HepG2 (cell line): ENCODE data around the gene SHISA7. TPM values are rescaled to one million over a fixed set of nuclear protein-coding genes. Genes with fewer than 3 reads are reported as not detected.

ENCODE experiments used
- CHD4 ChIP-seq: fragments of 200-600 bp; sonication (generic); IDR thresholded peaks from 2 replicates; pipeline ENCODE4 v1.7.0; 2017; ENCODE audit warnings: mild to moderate bottlenecking, low read length, borderline replicate concordance
- DNMT1 ChIP-seq: sonication (generic); formaldehyde crosslinking; IDR thresholded peaks from 2 replicates; pipeline ENCODE4 v1.5.1; 2020; ENCODE audit warnings: mild to moderate bottlenecking, missing genetic modification reagents
- GATAD2A ChIP-seq: IDR thresholded peaks from 2 replicates; pipeline ENCODE4 v1.6.1; 2016
- SMARCE1 ChIP-seq: fragments of 450-650 bp; IDR thresholded peaks from 2 replicates; pipeline ENCODE4 v1.6.1; 2017; ENCODE audit warnings: borderline replicate concordance
- SP5 ChIP-seq: IDR thresholded peaks from 2 replicates; pipeline ENCODE4 v1.6.1; 2016; ENCODE audit warnings: low read depth, borderline replicate concordance
- TBX2 ChIP-seq: sonication (generic); formaldehyde crosslinking; IDR thresholded peaks from 2 replicates; pipeline ENCODE4 v1.5.0; 2020; ENCODE audit warnings: missing genetic modification reagents, mild to moderate bottlenecking, borderline replicate concordance
- ZBTB44 ChIP-seq: sonication (generic); formaldehyde crosslinking; IDR thresholded peaks from 2 replicates; pipeline ENCODE4 v1.4.0; 2020; ENCODE audit warnings: missing genetic modification reagents
- ZFP36 ChIP-seq: fragments of 150-350 bp; IDR thresholded peaks from 2 replicates; pipeline ENCODE4 v1.6.1; 2018; ENCODE audit warnings: borderline replicate concordance, low read length, low read depth; ENCODE audit not compliant: partially characterized antibody
- ZIK1 ChIP-seq: sonication (generic); formaldehyde crosslinking; IDR thresholded peaks from 2 replicates; pipeline ENCODE4 v1.5.0; 2020; ENCODE audit warnings: mild to moderate bottlenecking, low read depth, missing genetic modification reagents, borderline replicate concordance
- ZNF138 ChIP-seq: sonication (generic); formaldehyde crosslinking; IDR thresholded peaks from 2 replicates; pipeline ENCODE4 v1.5.0; 2020; ENCODE audit warnings: mild to moderate bottlenecking, low read depth, missing genetic modification reagents
- ZNF543 ChIP-seq: sonication (generic); formaldehyde crosslinking; IDR thresholded peaks from 2 replicates; pipeline ENCODE4 v1.4.0; 2020; ENCODE audit warnings: mild to moderate bottlenecking, missing genetic modification reagents
- ZNF687 ChIP-seq: sonication (generic); formaldehyde crosslinking; IDR thresholded peaks from 2 replicates; pipeline ENCODE4 v1.5.1; 2020; ENCODE audit warnings: mild to moderate bottlenecking, missing genetic modification reagents, moderate library complexity
- ZNF839 ChIP-seq: sonication (generic); formaldehyde crosslinking; IDR thresholded peaks from 2 replicates; pipeline ENCODE4 v1.4.0; 2020; ENCODE audit warnings: missing genetic modification reagents, mild to moderate bottlenecking, borderline replicate concordance
- ZSCAN25 ChIP-seq: sonication (generic); formaldehyde crosslinking; IDR thresholded peaks from 2 replicates; pipeline ENCODE4 v1.8.0; 2022; ENCODE audit warnings: mild to moderate bottlenecking, missing genetic modification reagents
- ZSCAN9 ChIP-seq: IDR thresholded peaks from 2 replicates; pipeline ENCODE4 v1.6.1; 2016; ENCODE audit warnings: borderline replicate concordance
- polyA plus RNA-seq, 8 experiments: library from polyadenylated mRNA; depleted of rRNA in 3 of 8; stranded (reverse) in 7 of 8; unstranded in 1 of 8; fragments of >200 nt; fragmentation: Illumina TruSeq in 4 of 8; extraction: Trizol in 4 of 8; gene quantifications; 2 replicates each; pipeline versions ENCODE4 v1.2.1 to v1.2.3, GENCODE V29; 2011 to 2016; ENCODE audit warnings: low read depth in 4 of 8, missing spikeins in 1 of 8, mixed read lengths in 1 of 8; ENCODE audit not compliant: insufficient read depth in 1 of 8
- total RNA-seq, 5 experiments: library from RNA; depleted of rRNA; stranded (reverse); fragments of >200 nt; fragmentation: Illumina TruSeq; extraction: Trizol; gene quantifications; 2 replicates each; pipeline ENCODE4 v1.2.3, GENCODE V29; 2016; ENCODE audit warnings: low read depth in 1 of 5
- TF ChIP-seq, protein P1 (sequence below): sonication (generic); formaldehyde crosslinking; IDR thresholded peaks from 2 replicates; pipeline ENCODE4 v1.4.0; 2020; ENCODE audit warnings: mild to moderate bottlenecking, low read depth, missing genetic modification reagents
- TF ChIP-seq, protein P2 (sequence below): sonication (generic); formaldehyde crosslinking; conservative IDR thresholded peaks from 2 replicates; pipeline ENCODE4 v1.8.0; 2022; ENCODE audit warnings: mild to moderate bottlenecking, moderate library complexity, missing genetic modification reagents
- TF ChIP-seq, protein P3 (sequence below): sonication (generic); formaldehyde crosslinking; IDR thresholded peaks from 2 replicates; pipeline ENCODE4 v1.4.0; 2020; ENCODE audit warnings: missing genetic modification reagents, low read depth, mild to moderate bottlenecking, borderline replicate concordance
- TF ChIP-seq, protein P4 (sequence below): sonication (generic); formaldehyde crosslinking; IDR thresholded peaks from 2 replicates; pipeline ENCODE4 v1.9.0; 2022; ENCODE audit warnings: missing genetic modification reagents, mild to moderate bottlenecking, borderline replicate concordance

The SHISA7 gene
- total and polyA plus RNA-seq, 2 of the 13 experiments (the other 11 are each of a cell fraction or from before 2014, with no cell fraction given): not detected

DNA sequence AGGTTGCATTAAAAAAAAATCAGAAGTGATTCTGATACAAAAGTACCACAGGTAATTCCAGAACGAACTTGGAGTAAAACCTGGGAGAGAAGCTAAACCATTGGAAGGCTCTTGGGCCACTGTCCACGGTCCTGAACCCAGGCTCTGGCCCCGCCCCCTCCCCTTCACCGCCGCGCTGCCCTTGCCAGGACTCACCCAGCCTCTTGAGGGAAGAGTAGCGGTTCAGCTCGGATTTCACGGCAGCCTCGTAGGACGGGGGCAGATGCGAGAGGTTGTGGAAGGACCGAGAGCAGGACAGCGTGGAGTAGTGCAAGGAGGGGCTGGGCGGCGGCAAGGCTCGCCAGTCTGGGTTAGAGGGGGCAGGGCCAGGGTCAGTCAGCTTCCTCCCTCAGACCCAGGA lies 5.7 kb downstream of the SHISA7 start (continued):
- peak; percentile 54; the same call in 1 of the 2 replicates for TF ChIP-seq ZNF687
- no peak for TF ChIP-seq ZNF839 (CRISPR knock-in tag)
- TF ChIP-seq TBX2 (CRISPR knock-in tag): peak; percentile 43; the same call in 1 of the 2 replicates
- 0 out of 2 replicates have a peak, but pooled peaks have one; percentile 15 for TF ChIP-seq GATAD2A (CRISPR knock-in tag)
- TF ChIP-seq, protein P1, sequence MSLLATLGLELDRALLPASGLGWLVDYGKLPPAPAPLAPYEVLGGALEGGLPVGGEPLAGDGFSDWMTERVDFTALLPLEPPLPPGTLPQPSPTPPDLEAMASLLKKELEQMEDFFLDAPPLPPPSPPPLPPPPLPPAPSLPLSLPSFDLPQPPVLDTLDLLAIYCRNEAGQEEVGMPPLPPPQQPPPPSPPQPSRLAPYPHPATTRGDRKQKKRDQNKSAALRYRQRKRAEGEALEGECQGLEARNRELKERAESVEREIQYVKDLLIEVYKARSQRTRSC (CRISPR knock-in tag): no peak
- 0 out of 2 replicates have a peak, but pooled peaks have one; percentile 62 for TF ChIP-seq ZNF138
- TF ChIP-seq, protein P2, sequence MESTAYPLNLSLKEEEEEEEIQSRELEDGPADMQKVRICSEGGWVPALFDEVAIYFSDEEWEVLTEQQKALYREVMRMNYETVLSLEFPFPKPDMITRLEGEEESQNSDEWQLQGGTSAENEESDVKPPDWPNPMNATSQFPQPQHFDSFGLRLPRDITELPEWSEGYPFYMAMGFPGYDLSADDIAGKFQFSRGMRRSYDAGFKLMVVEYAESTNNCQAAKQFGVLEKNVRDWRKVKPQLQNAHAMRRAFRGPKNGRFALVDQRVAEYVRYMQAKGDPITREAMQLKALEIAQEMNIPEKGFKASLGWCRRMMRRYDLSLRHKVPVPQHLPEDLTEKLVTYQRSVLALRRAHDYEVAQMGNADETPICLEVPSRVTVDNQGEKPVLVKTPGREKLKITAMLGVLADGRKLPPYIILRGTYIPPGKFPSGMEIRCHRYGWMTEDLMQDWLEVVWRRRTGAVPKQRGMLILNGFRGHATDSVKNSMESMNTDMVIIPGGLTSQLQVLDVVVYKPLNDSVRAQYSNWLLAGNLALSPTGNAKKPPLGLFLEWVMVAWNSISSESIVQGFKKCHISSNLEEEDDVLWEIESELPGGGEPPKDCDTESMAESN (CRISPR knock-in tag): peak; percentile 57; the same call in 1 of the 2 replicates
- TF ChIP-seq DNMT1: no peak
- TF ChIP-seq ZIK1 (CRISPR knock-in tag): 0 out of 2 replicates have a peak, but pooled peaks have one; percentile 48
- no peak; the same call in 1 of the 2 replicates for TF ChIP-seq ZSCAN25 (CRISPR knock-in tag)
- TF ChIP-seq, protein P3, sequence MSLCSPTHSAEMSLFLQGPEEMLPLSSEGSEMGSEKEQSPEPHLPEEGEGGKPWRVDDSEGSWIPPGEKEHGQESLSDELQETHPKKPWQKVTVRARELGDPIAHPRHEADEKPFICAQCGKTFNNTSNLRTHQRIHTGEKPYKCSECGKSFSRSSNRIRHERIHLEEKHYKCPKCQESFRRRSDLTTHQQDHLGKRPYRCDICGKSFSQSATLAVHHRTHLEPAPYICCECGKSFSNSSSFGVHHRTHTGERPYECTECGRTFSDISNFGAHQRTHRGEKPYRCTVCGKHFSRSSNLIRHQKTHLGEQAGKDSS (CRISPR knock-in tag): 0 out of 2 replicates have a peak, but pooled peaks have one; percentile 25
- TF ChIP-seq ZSCAN9 (CRISPR knock-in tag): peak; percentile 95
- TF ChIP-seq SP5: peak; percentile 62
- peak; percentile 92 for TF ChIP-seq ZBTB44 (CRISPR knock-in tag)
- TF ChIP-seq ZNF543 (CRISPR knock-in tag): no peak
- TF ChIP-seq, protein P4, sequence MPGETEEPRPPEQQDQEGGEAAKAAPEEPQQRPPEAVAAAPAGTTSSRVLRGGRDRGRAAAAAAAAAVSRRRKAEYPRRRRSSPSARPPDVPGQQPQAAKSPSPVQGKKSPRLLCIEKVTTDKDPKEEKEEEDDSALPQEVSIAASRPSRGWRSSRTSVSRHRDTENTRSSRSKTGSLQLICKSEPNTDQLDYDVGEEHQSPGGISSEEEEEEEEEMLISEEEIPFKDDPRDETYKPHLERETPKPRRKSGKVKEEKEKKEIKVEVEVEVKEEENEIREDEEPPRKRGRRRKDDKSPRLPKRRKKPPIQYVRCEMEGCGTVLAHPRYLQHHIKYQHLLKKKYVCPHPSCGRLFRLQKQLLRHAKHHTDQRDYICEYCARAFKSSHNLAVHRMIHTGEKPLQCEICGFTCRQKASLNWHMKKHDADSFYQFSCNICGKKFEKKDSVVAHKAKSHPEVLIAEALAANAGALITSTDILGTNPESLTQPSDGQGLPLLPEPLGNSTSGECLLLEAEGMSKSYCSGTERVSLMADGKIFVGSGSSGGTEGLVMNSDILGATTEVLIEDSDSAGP (CRISPR knock-in tag): peak; percentile 27; the same call in 1 of the 2 replicates
- TF ChIP-seq ZFP36: no peak
- TF ChIP-seq SMARCE1: no peak
- TF ChIP-seq CHD4: no peak
